Caco-2 (cell line): ENCODE measurements around the gene DPP10. TPM values are rescaled to one million over a fixed set of nuclear protein-coding genes. Genes with fewer than 3 reads are reported as not detected.
A peak's percentile ranks its signal among the peaks of the same experiment; 100 is the strongest.

ENCODE experiments used
- BruUV-seq: library from RNA; stranded (reverse); fragments of 400-500 nt; replicated peaks from 2 replicates; lab custom pipeline; 2021; lab: Mats Ljungman, UMichigan
- CTCF ChIA-PET: fragments of 300-600 bp; sonication (Branson Sonifier 250); formaldehyde crosslinking; loops from one replicate; lab custom pipeline; 2022; ENCODE audit warnings: antibody characterized with exemption; lab: Charles Lee
- POLR2A ChIA-PET: fragments of 300-600 bp; sonication (Branson Sonifier 250); formaldehyde crosslinking; loops from one replicate; lab custom pipeline; 2022; ENCODE audit warnings: antibody characterized with exemption; lab: Charles Lee
- DNase-seq, 2 experiments: peaks; one replicate each; pipeline versions ENCODE4 v3.0.0 to v3.0.0-alpha.2; 2020 to 2022
- H3K27me3 ChIP-seq: replicated peaks from 2 replicates; pipeline ENCODE4 v1.6.0; 2011; ENCODE audit warnings: low read length; ENCODE audit not compliant: control insufficient read depth, insufficient read depth
- H3K36me3 ChIP-seq: 2 replicates; pipeline ENCODE4 v1.5.1; 2011; ENCODE audit warnings: low read length; ENCODE audit not compliant: control insufficient read depth, insufficient read depth
- H3K4me1 ChIP-seq: fragments of 250-450 bp; sonication (Bioruptor Pico); 2 replicates; pipeline ENCODE4 v1.5.1; 2020; ENCODE audit warnings: mild to moderate bottlenecking
- H3K4me3 ChIP-seq: 2 replicates; pipeline ENCODE4 v1.5.1; 2011; ENCODE audit warnings: low read depth, mild to moderate bottlenecking, control low read depth, low read length
- H3K9me3 ChIP-seq: fragments of 250-450 bp; sonication (Bioruptor Pico); 2 replicates; pipeline ENCODE4 v1.5.1; 2020; ENCODE audit warnings: mild to moderate bottlenecking, moderate library complexity
- H3K27ac Mint-ChIP-seq: one replicate; pipeline ENCODE4 v1.8.0; 2022; ENCODE audit warnings: mixed read lengths; ENCODE audit not compliant: unreplicated experiment
- H3K27me3 Mint-ChIP-seq: one replicate; pipeline ENCODE4 v1.8.0; 2022; ENCODE audit warnings: mixed read lengths; ENCODE audit not compliant: insufficient read depth, unreplicated experiment
- H3K36me3 Mint-ChIP-seq: one replicate; pipeline ENCODE4 v1.8.0; 2022; ENCODE audit warnings: mild to moderate bottlenecking, mixed read lengths; ENCODE audit not compliant: insufficient read depth, unreplicated experiment
- H3K4me1 Mint-ChIP-seq: one replicate; pipeline ENCODE4 v1.8.0; 2022; ENCODE audit warnings: low read depth, mixed read lengths; ENCODE audit not compliant: unreplicated experiment
- H3K4me3 Mint-ChIP-seq: one replicate; pipeline ENCODE4 v1.8.0; 2022; ENCODE audit warnings: mild to moderate bottlenecking, moderate library complexity, mixed read lengths; ENCODE audit not compliant: unreplicated experiment
- H3K9me3 Mint-ChIP-seq: one replicate; pipeline ENCODE4 v1.8.0; 2022; ENCODE audit warnings: mixed read lengths; ENCODE audit not compliant: unreplicated experiment
- intact Hi-C: fragments of 100-400 bp; cut with micrococcal nuclease; formaldehyde crosslinking; loops from one replicate; pipeline ENCODE4 v1.10.0; 2022; ENCODE audit not compliant: unreplicated experiment
- total RNA-seq: library from RNA; stranded (reverse); gene quantifications from 2 replicates; pipeline ENCODE4 v1.2.3, GENCODE V29; 2022
- TF ChIP-seq, protein P1 (sequence below), 2 experiments: fragments of 200-600 bp in 1 of 2; IDR thresholded peaks; 1 replicate in 1 of 2; 2 replicates in 1 of 2; pipeline versions ENCODE4 v1.5.1 to v1.8.0; 2011 to 2022; ENCODE audit warnings: antibody characterized with exemption in 1 of 2, control low read depth in 1 of 2, inconsistent platforms in 1 of 2, low read depth in 1 of 2, low read length in 1 of 2, mild to moderate bottlenecking in 1 of 2, moderate library complexity in 1 of 2; ENCODE audit not compliant: insufficient read depth in 1 of 2, severe bottlenecking in 1 of 2, unreplicated experiment in 1 of 2

The DPP10 gene
- total RNA-seq, 1 experiment from 2014 or later = not detected

DNA sequence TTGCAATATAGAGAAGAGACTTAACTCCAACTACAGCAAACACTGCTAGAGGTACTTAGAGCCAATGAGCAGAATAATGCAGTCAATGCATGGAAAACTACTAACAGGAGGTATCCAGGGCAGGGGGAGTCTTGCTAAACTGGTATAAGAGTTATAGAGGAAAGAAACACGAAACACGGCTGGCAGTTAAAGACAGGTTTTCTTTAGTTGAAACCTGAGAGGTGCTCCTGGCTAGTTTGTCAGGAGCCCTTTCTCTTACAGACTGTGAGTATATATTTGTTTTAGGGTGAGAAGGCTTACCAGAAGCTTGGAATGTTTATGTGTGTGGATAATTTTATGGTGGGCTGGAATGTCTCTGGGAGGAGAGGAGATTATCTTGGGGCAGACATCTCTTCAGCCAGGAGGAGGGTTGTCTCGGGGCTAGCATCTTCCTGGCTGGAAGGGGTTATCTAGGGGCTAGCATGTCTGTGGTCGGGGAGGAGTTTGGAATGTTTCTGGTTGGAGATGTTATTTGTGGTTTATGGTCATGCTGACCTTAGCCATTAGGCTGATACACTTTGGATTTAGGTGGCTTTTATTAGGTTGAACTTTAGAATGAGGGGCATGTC, 1048.8 kb downstream of the DPP10 start:
- CTCF ChIA-PET = no interaction called here
- Histone ChIP-seq H3K36me3 (no peaks in the 10 kb centered on the region), H3K27me3 (no peaks in the 10 kb centered on the region)

DNA sequence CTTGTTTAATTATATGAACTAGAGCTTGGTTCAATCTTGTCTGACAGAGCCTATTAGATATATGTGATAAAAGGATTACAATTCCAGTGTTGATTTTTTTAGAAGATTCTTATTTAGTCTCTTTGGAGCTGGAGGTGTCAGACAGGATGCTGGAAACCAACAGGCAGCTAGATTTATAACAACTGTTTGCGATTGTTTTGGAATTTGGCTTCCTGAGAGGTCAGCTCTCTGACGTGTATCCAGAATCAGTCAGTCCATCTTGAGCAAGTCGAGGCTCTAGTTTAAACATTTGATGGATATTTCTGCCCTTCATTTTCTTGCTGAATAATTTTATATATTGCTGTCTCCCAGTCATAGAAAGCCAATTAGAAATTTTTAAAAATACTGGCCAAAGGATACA, 1062.9 kb downstream of the DPP10 start:
- CTCF ChIA-PET = no interaction called here
- H3K27me3 ChIP-seq = no peaks in the 10 kb centered on the region
- BruUV-seq = no TSS peak
- no peaks in the 10 kb centered on the region for H3K9me3 ChIP-seq
- Mint-ChIP-seq H3K4me1 (no peaks in the 10 kb centered on the region), H3K4me3 (no peak overlapping the region), H3K36me3 (no peaks in the 10 kb centered on the region), H3K27ac (no peak overlapping the region), H3K9me3 (no peaks in the 10 kb centered on the region), H3K27me3 (peaks cover 7% of the 10 kb centered on the region)
- intact Hi-C loops = no loop called here
- no peak overlapping the region for H3K4me3 ChIP-seq
- POLR2A ChIA-PET = no interaction called here
- no peaks in the 10 kb centered on the region for H3K4me1 ChIP-seq
- TF ChIP-seq, protein P1, sequence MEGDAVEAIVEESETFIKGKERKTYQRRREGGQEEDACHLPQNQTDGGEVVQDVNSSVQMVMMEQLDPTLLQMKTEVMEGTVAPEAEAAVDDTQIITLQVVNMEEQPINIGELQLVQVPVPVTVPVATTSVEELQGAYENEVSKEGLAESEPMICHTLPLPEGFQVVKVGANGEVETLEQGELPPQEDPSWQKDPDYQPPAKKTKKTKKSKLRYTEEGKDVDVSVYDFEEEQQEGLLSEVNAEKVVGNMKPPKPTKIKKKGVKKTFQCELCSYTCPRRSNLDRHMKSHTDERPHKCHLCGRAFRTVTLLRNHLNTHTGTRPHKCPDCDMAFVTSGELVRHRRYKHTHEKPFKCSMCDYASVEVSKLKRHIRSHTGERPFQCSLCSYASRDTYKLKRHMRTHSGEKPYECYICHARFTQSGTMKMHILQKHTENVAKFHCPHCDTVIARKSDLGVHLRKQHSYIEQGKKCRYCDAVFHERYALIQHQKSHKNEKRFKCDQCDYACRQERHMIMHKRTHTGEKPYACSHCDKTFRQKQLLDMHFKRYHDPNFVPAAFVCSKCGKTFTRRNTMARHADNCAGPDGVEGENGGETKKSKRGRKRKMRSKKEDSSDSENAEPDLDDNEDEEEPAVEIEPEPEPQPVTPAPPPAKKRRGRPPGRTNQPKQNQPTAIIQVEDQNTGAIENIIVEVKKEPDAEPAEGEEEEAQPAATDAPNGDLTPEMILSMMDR (IDR thresholded peaks at IDR 0.05; ENCODE audit: insufficient read depth in 1 of 2, low read depth in 1 of 2, low read length in 1 of 2, severe bottlenecking in 1 of 2, unreplicated experiment in 1 of 2) = no peak
- H3K36me3 ChIP-seq = no peaks in the 10 kb centered on the region
- DNase-seq = no peak

More for the DNA sequence above, 1048.8 kb downstream of the DPP10 start:
- Mint-ChIP-seq H3K36me3 (no peaks in the 10 kb centered on the region), H3K27me3 (peaks cover 3% of the 10 kb centered on the region), H3K9me3 (no peaks in the 10 kb centered on the region), H3K4me1 (no peaks in the 10 kb centered on the region), H3K4me3 (no peak overlapping the region), H3K27ac (no peak overlapping the region)
- H3K9me3 ChIP-seq = no peaks in the 10 kb centered on the region
- no TSS peak for BruUV-seq
- peak; percentile 13 to 52 for DNase-seq
- H3K4me3 ChIP-seq = no peak overlapping the region
- H3K4me1 ChIP-seq = peaks cover 11% of the 10 kb centered on the region
- POLR2A ChIA-PET = no interaction called here
- TF ChIP-seq, protein P1 (IDR thresholded peaks at IDR 0.05; ENCODE audit: insufficient read depth in 1 of 2, low read depth in 1 of 2, low read length in 1 of 2, severe bottlenecking in 1 of 2, unreplicated experiment in 1 of 2) = no peak
- intact Hi-C loops = no loop called here

DNA sequence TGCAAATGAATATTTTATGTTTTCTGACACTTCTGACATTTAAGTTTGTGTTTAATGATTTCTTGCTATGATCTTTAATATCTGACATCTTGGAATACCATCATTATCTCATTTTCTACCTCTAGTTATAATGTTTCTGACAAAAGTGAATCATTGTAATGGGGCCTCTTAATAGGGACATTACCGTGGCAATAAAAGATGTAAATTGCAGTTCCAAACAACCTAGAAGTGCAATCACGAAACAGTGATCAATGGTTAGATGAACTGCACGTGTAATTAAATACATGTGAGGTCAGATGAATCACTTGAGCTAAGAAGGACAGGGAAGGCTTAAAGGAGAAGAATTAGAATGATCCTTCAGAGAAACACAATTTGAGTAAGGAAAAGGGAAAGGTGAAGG, 1078.3 kb downstream of the DPP10 start:
- CTCF ChIA-PET = no interaction called here
- H3K36me3 ChIP-seq = no peaks in the 10 kb centered on the region
- no peak overlapping the region for H3K4me3 ChIP-seq
- H3K27me3 Mint-ChIP-seq = peaks cover 2% of the 10 kb centered on the region
- DNase-seq = no peak
- no peaks in the 10 kb centered on the region for H3K27me3 ChIP-seq
- no peaks in the 10 kb centered on the region for H3K9me3 Mint-ChIP-seq
- intact Hi-C loops = no loop called here
- no peaks in the 10 kb centered on the region for H3K9me3 ChIP-seq
- H3K27ac Mint-ChIP-seq = no peak overlapping the region
- no TSS peak for BruUV-seq
- POLR2A ChIA-PET = no interaction called here
- H3K4me1 Mint-ChIP-seq = no peaks in the 10 kb centered on the region
- no peak overlapping the region for H3K4me3 Mint-ChIP-seq
- TF ChIP-seq, protein P1 (IDR thresholded peaks at IDR 0.05; ENCODE audit: insufficient read depth in 1 of 2, low read depth in 1 of 2, low read length in 1 of 2, severe bottlenecking in 1 of 2, unreplicated experiment in 1 of 2) = no peak
- H3K36me3 Mint-ChIP-seq = no peaks in the 10 kb centered on the region
- no peaks in the 10 kb centered on the region for H3K4me1 ChIP-seq
